Measurements from ENCODE around the gene ZNF710.

ZNF710 gene

DNA sequence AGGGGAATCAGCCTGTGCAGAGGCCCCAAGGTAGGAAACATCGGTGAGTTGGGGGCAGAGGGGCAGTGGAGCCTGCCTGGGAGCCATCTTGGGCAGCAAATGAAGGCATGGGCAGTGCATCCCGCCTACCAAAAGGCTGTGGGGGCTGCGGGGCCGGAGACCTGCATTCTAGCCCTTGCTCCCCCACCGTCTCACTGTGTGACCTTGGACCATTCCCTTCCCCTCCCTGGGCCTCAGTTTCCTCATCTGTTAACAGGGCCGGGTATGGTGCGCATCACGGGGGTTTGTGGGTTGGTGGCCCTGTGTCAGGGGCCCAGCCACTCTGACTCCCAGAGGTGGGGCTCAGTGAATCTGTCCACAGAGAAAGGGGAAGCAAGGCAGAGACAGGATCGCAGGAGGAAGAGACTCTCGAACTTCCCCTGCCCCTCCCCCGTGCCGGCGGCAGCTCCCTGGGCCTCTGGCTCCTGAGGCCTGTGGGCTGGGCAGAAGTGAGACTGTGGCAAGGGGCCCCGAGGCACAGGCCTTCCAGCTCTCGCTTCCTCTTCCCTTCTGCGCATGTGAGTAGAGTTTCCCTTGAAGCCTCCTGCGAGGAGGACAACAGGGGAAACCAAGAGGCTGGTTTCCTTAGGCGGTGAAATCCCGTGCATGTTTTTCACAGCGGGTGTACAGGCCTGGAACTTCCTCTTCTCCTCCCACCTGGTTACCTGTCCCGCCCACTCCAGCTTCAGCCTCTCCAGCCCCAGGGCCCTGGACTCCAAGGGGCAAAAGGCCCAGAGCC lies 58.3 kb downstream of the ZNF710 start:
- peak; percentile 88 for DNase-seq (ENCODE audit: extremely low spot score)
- ChIA-PET CTCF (interaction anchor here (0.7 to 4.1 kb wide), 4 partner anchors 11 to 45 kb away, joined by 3 to 31 read pairs (median 4); no protein-coding TSS in a partner anchor), POLR2A (interaction anchor here (1.2 kb wide), 1 partner anchor 14 kb away, joined by 3 read pairs; no protein-coding TSS in a partner anchor)
- TF ChIP-seq, protein P1, sequence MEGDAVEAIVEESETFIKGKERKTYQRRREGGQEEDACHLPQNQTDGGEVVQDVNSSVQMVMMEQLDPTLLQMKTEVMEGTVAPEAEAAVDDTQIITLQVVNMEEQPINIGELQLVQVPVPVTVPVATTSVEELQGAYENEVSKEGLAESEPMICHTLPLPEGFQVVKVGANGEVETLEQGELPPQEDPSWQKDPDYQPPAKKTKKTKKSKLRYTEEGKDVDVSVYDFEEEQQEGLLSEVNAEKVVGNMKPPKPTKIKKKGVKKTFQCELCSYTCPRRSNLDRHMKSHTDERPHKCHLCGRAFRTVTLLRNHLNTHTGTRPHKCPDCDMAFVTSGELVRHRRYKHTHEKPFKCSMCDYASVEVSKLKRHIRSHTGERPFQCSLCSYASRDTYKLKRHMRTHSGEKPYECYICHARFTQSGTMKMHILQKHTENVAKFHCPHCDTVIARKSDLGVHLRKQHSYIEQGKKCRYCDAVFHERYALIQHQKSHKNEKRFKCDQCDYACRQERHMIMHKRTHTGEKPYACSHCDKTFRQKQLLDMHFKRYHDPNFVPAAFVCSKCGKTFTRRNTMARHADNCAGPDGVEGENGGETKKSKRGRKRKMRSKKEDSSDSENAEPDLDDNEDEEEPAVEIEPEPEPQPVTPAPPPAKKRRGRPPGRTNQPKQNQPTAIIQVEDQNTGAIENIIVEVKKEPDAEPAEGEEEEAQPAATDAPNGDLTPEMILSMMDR (IDR thresholded peaks at IDR 0.05; ENCODE audit: control extremely low read depth, extremely low read depth, low read depth, missing control alignments) = no peak

DNA sequence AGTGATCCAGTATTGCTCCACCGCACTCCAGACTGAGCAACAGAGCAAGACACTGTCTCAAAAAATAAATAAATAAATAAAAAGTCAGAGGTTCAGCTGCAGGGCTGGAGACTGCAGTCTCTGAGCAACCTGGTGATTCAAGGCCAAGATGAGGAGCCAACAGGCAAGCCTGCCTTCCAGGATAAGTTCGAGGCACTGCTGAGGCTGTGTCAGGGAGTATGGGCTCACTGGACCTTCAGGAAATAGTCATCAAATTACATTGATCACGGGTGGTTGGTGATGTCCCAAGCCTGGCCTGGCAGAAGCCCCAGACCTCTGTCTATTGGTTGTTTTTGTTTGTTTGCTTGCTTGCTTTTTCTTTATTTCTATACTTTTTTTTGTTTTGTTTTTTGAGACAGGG lies 59.7 kb downstream of the ZNF710 start:
- POLR2A ChIA-PET = no interaction called here
- no peak for DNase-seq (ENCODE audit: extremely low spot score)
- TF ChIP-seq, protein P1 (IDR thresholded peaks at IDR 0.05; ENCODE audit: control extremely low read depth, extremely low read depth, low read depth, missing control alignments) = no peak
- CTCF ChIA-PET = interaction anchor here (1.0 to 4.1 kb wide), 6 partner anchors 10 to 300 kb away, joined by 3 to 31 read pairs (median 3); no protein-coding TSS in a partner anchor

DNA sequence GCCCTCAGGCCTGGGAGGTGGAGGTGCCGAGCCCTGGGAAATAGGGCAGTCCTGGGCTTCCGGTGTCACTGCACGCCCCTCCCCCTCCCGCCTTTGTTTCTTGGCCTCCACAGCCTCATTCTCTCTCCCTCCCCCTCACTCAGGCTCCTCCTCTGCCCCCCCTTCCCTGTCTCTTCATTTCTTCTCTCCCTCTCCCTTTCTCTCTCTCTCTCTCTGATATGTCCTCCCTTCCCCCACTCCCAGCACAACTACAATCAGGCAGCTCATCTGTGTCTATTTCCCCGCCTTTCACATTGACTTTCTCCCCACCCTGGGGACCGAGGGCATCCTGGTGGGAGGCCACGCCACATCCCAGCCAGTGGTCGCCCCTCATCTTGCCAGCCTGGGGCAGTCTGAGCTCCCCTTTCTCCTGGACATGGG lies 60.9 kb downstream of the ZNF710 start:
- no peak for DNase-seq (ENCODE audit: extremely low spot score)
- POLR2A ChIA-PET = no interaction called here
- TF ChIP-seq, protein P1 (IDR thresholded peaks at IDR 0.05; ENCODE audit: control extremely low read depth, extremely low read depth, low read depth, missing control alignments) = no peak
- CTCF ChIA-PET = interaction anchor here (0.9 to 4.1 kb wide), 3 partner anchors 9 to 24 kb away, joined by 3 to 31 read pairs (median 3); no protein-coding TSS in a partner anchor

DNA sequence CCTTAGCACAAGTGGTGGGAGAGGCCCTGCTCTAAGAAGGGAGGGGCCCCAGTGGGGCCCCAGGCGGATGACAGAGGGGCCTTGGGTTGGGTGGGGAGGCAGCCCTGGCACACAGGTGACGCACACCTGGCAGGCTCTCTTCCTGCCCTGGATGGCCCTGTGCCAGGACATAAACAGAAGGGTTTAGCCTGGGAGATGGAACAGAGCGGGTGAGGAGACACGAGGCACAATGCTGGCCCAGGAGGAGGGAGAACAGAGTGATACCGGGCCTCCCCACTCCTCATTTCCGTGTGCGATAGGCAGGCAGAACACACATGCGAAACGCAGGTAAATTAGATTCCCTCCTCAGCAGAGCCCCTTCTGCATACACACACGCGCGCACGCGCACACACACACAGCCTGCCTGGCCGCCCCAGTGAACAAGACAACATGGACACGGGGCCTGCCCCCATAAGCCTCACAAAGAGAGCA lies 61.4 kb downstream of the ZNF710 start:
- TF ChIP-seq, protein P1 (IDR thresholded peaks at IDR 0.05; ENCODE audit: control extremely low read depth, extremely low read depth, low read depth, missing control alignments) = no peak
- ChIA-PET CTCF (interaction anchor here (1.0 to 4.1 kb wide), 2 partner anchors 8 to 24 kb away, joined by 3 to 31 read pairs; no protein-coding TSS in a partner anchor), POLR2A (no interaction called here)
- DNase-seq (ENCODE audit: extremely low spot score) = no peak

DNA sequence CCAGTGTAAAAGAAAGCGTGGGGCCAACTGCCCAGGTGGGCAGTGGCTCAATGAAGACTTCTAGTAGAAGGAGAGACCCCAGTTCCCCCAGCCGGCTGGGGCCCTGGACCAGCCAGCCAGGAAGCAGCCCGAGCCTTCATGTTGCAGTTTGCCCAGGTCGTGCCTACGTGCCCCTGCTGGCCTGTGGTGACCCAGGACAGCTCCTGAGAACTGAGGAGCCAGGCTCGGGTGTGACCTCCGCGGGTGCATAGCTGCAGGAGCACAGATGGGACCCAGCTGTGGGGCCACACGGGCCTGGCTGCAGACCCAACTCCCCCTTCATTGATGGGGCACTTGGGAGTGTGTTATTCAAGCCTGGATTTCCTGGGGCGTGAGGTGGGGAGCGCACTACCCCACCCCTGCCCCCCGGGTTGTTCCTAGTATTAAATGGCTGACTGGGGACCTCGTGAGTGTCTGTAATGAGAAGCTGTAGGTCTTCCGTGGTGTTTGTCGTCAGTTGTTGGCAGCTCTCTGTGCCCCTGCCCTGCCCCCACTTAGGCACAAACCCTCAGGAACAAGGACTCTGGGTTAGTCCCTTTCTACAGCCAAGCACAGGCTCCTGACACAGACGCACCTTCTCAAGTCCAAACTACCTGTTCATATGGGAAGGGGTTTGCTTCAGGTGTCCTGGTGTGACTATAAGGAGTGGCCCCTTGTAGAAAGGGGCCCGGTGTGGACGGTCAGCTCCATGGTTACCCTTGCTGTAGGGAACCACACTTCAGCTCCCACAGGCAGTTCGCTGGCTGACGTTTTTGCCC lies 62.0 kb downstream of the ZNF710 start:
- DNase-seq (ENCODE audit: extremely low spot score) = no peak
- CTCF ChIA-PET = interaction anchor here (1.0 to 4.1 kb wide), 3 partner anchors 8 to 188 kb away, joined by 4 to 31 read pairs (median 6); no protein-coding TSS in a partner anchor
- TF ChIP-seq, protein P1 (IDR thresholded peaks at IDR 0.05; ENCODE audit: control extremely low read depth, extremely low read depth, low read depth, missing control alignments) = no peak
- POLR2A ChIA-PET = no interaction called here

DNA sequence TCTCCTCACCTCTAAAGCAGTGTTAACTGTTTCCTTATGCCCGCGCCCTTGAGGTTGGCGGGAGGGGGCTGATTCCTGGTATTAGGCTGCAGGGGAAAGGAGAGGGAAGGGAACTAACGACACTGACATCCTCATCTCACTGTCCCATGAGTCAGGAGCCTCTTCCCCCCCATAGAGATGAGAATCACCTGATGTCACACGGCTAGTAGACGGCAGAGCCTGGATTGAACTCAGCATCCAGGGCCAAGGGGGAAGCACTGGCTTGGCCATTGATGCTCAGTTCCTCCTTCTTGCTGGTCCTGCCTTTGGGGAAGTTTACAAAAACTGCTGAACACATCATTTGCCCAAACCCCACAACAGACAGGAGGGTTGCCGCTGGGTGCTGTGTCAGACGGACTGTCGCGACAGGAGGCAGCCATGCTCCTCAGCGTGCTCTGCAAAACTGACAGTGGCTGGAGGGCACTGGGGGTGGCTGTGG lies 62.7 kb downstream of the ZNF710 start:
- CTCF ChIA-PET = interaction anchor here (1.0 to 2.2 kb wide), 3 partner anchors 11 to 189 kb away, joined by 4 to 6 read pairs (median 4); no protein-coding TSS in a partner anchor
- no peak for DNase-seq (ENCODE audit: extremely low spot score)
- POLR2A ChIA-PET = no interaction called here
- TF ChIP-seq, protein P1 (IDR thresholded peaks at IDR 0.05; ENCODE audit: control extremely low read depth, extremely low read depth, low read depth, missing control alignments) = no peak
